ENCODE data around the gene EMILIN1. TPM values are rescaled to one million over a fixed set of nuclear protein-coding genes. Genes with fewer than 3 reads are reported as not detected.

EMILIN1 gene
- polyA plus RNA-seq, 1 of the 3 experiments (the other 2 are of a cell fraction): 286 TPM

GRCh38 chr2:27133195-27133875 is 54.9 kb downstream of the EMILIN1 start:
- Histone ChIP-seq H3F3A (replicated peaks; ENCODE audit: insufficient read depth) (no peaks in the 10 kb centered on the region), H3K79me2 (ENCODE audit: insufficient read depth) (peaks cover 21% of the 10 kb centered on the region), H3K9me2 (no peaks in the 10 kb centered on the region), H2AFZ (ENCODE audit: low read depth) (no peak overlapping the region), H3K9ac (peak overlapping the region; percentile 83), H3K9me3 (no peaks in the 10 kb centered on the region), H4K20me1 (ENCODE audit: insufficient read depth) (peaks cover 9% of the 10 kb centered on the region; the same call in 1 of the 2 replicates), H3K4me3 (ENCODE audit: low read depth in 2 of 2, low read length in 1 of 2) (peak overlapping the region; percentile 94 to 97), H3K36me3 (replicated peaks in 1 of 2; ENCODE audit: control insufficient read depth in 1 of 2, insufficient read depth in 2 of 2, low read length in 1 of 2) (peaks cover 9 to 32% of the 10 kb centered on the region in 2 experiments), H3K27ac (ENCODE audit: low read depth in 2 of 2, low read length in 1 of 2) (no peak overlapping the region; a peak in 1 of 4 replicates), H3K4me1 (ENCODE audit: control insufficient read depth in 1 of 2, insufficient read depth in 2 of 2, low read depth in 1 of 2, low read length in 1 of 2) (peaks cover 7 to 14% of the 10 kb centered on the region in 2 experiments; a peak in 3 of 4 replicates), H3K4me2 (peak overlapping the region; percentile 91), H3K27me3 (ENCODE audit: insufficient read depth) (no peaks in the 10 kb centered on the region)
- WGBS (ENCODE audit: low lambda C conversion rate): 49% methylated on average over 14 of the region's 14 CpGs
- ChIA-PET CTCF (interaction anchor here (0.8 to 6.3 kb wide), 23 partner anchors 9 to 174 kb away, joined by 3 to 43 read pairs (median 4); partner anchors contain the start of genes ABHD1, CGREF1, EMILIN1 and TCF23), POLR2A (interaction anchor here (0.8 to 2.6 kb wide), 6 partner anchors 10 to 58 kb away, joined by 3 to 18 read pairs (median 4); partner anchors contain the start of genes ABHD1, CGREF1 and KHK)
- TF ChIP-seq USF2 (IDR thresholded peaks at IDR 0.05; ENCODE audit: borderline replicate concordance, low read depth, low read length) (no peak), SIN3A (IDR thresholded peaks at IDR 0.05; ENCODE audit: borderline replicate concordance, low read depth, low read length) (no peak), TAF1 (IDR thresholded peaks at IDR 0.05; ENCODE audit: borderline replicate concordance, low read depth, low read length) (no peak), CTCF (IDR thresholded peaks at IDR 0.05) (no peak), NFIC (IDR thresholded peaks at IDR 0.05; ENCODE audit: borderline replicate concordance) (no peak), IRF3 (IDR thresholded peaks at IDR 0.05; ENCODE audit: low read depth, low read length) (no peak), JUND (IDR thresholded peaks at IDR 0.05) (no peak), GATA2 (CRISPR knock-in tag; IDR thresholded peaks at IDR 0.05) (no peak), RCOR1 (IDR thresholded peaks at IDR 0.05; ENCODE audit: low read length) (no peak), RFX5 (IDR thresholded peaks at IDR 0.05; ENCODE audit: low read length) (no peak), EP300 (IDR thresholded peaks at IDR 0.05; ENCODE audit: borderline replicate concordance in 1 of 2, low read depth in 1 of 2, low read length in 1 of 2) (no peak), USF1 (IDR thresholded peaks at IDR 0.05; ENCODE audit: borderline replicate concordance, low read depth) (no peak), FOXJ3 (CRISPR knock-in tag; IDR thresholded peaks at IDR 0.05) (no peak), TCF12 (IDR thresholded peaks at IDR 0.05) (no peak), FOSL2 (IDR thresholded peaks at IDR 0.05; ENCODE audit: borderline replicate concordance, low read depth) (no peak), PBX3 (IDR thresholded peaks at IDR 0.05) (no peak)
- peak; percentile 55 for DNase-seq

Data from SK-N-SH (cell line).